Effector CD8-positive, alpha-beta T cell (primary cell): ENCODE results near the gene DHX15.

Experiments
- DNase-seq: peaks from one replicate; lab custom pipeline; 2025; lab: John Stamatoyannopoulos, UW
- total RNA-seq, 4 experiments: gene quantifications; one replicate each; lab custom pipeline; 2026; lab: John Stamatoyannopoulos, UW

Gene DHX15
- 214 to 338 (median 272) reads per million in 4 experiments for total RNA-seq

DNA sequence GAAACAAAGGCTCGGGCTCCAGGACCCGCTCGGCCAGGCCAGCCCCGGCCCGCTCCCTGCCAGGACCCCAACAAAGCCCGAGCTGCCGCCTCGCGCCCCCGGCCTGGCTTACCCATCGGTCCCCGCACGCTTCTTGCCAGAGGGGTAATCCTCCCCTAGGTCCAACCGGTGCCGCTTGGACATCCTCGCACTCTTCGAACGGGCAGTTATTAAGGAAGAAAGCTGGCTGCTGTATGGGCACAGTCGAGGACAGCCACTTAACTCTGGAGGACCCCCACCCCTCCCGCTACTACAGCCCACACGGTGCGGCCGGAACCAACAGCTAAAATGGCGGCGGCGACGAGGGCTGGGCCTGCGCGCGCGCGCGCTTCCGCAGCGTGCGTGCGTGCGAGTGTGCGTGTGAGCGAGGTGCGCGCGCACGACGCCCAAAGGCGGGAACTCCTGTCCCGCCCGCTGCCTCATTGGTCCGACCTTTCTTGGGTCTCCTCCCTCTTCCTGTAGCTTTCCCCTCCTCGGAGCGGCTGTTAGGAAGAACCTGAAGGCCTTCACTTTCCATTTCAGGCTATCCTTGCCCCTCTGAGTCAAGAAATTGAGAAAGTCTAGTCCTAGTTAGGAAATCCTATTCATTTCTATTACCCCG, at the start of gene DHX15:
TSS of gene DHX15 (minus strand) at position 344 of the 640 bp plus-strand sequence. CDS start at position 183, 161 bp downstream.
- peak; percentile 88 for DNase-seq

DNA sequence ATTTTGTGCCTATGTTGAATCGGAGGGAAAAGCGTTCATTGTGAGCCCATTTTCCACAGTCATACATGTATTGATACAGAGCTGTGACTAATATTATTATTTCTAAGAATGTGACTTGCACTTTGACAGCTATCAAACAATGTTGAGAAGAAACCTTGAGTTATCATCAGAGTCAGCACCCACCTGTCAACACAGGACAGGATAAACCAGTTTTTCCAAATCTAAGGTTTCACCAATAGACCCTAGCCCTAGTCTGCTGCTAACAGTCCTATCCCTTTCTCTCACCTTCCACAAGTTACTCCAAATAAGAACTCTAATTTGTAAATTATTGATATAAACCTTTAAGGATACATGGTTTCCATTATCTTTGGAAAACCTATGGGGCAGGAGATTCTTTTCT, 47.7 kb upstream of the DHX15 start:
- no peak for DNase-seq

DNA sequence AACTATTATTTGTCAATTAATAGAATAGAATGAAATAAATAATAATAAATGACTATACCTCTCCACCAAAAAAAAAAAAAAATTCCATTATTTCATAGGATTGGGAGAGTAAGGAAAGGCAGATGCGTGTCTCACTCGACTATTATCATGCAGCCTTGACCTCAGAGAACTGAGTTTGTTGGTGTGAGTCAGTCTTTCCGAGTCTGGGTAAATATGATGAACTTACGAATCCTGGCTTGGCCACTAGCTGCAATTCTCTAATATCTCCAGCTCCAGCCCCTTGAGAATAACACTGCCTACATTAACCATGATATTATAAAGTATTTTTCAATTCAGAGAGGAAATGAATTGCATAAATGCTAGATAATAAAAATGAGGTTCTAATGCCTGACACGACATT, 46.6 kb upstream of the DHX15 start:
- no peak for DNase-seq

DNA sequence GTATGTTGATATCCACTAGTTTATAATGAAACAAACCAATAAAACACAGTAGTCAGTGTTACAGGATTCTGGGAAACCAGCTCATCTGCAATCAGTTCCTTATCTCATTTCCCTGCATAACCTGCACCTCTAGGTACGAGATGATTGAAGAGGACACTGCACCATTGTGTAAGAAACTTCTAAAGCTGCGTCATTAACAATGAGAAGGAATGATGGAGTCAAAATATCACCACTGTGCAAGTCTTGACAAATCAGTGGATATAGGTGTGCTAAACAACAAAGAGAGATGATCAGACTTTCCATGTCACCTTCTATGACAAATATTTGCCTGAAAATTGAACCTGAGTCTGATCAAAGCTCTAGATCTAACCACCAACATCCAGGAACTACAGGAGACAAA, 40.7 kb upstream of the DHX15 start:
- no peak for DNase-seq

DNA sequence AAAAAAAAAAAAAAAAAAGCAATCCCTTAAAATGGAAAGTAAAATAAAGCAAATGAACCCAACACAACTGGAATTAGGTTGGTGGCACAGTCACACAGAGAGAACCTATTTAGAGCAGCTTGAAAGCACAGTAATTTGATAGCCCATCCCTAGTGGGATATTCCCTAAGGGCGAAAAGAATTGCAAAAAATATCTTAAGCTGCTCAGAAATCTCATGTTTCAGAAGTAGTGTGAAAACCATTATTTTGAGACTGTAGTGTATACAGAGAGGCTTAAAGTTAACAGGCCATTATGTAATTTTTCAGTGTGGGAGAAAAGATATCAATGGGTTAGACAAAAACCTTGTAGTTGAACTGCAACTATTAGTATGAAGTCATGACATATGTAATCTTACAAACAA, 40.0 kb upstream of the DHX15 start:
- DNase-seq: no peak

DNA sequence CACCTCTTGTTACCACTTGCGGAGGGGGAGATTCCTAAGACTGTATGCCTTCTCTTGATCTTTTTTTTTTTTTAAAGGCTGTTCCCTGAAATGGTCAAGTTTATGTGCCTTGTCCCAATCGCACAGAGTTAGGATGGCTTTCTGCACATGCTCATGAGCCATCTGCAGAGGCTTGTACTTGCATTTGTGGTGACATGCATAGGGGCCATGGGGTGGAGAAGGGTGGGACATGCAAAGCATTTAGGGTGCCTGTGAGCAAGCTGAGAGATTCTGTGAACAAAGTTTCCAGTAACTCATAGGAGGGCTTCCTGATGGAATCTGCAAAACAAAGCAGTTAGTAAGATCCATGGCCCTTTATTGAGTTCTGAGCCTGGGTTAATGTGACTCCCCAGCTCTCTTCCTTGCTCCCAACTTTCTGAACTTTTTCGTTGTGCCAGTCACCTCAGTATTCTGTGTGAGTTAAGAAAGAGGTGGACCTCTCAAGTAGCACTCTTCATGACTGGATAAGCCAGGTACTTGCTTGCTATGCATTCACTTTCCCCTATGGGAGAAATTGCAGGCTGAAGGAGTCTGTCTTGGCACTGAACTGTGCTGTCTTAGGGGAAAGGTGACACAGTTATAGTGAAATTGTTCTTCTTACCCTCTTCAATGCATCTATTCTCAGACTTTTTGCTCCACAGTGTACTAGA, 37.9 kb upstream of the DHX15 start:
- no peak for DNase-seq

DNA sequence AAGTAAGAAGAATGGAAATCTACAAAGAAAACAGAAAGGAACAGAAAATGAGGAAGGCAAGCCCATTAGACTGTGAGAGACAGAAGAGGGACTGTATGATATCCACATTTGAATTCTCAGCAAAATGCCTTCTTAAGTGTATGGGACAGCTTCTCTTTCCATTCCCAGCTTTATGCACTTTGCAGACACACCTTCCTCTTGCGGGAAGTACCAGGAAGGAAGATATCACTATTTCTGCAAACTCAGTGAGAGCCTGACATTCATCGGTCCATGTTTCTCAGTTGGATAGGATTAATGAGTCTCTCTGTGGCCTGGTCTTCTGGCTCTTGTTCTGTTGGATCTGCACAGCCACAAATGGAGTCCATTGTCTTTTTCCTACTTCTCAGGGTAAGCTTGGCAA, 31.6 kb upstream of the DHX15 start:
- no peak for DNase-seq

DNA sequence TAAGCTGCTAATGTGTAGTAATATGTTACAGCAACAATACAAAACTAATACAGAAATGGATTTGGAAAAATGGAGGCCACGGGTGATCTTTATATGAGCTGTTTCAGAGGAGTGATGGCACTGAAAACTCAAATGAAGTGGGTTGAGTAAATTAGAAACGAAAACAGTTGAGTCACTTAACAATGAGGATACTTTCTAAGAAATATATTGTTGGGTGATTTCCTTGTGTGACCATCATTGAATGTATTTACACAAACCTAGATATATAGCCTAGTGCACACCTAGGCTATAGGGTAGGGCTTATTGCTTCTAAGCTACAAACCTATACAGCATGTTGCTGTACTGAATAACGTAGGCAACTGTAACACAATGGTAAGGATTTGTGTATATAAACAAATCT, 30.5 kb upstream of the DHX15 start:
- DNase-seq: no peak

DNA sequence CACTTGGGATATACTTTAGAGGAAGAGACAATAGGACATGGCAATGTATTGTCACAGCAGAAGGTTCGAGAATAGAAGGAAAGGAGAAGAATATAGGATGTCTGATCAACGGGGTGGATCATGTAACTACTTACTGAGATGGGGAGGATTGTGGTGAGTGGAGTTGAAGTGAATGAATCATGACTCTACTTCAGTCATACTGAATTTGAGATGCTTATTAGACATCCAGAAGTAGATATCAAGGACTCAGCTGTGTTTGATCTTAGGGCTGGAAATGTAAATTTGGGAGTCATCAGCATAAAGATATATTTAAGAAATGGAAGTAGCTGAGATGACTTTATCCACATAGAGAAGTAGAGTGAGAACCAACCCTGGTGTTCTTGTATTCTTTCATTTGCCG, 29.1 kb upstream of the DHX15 start:
- no peak for DNase-seq

DNA sequence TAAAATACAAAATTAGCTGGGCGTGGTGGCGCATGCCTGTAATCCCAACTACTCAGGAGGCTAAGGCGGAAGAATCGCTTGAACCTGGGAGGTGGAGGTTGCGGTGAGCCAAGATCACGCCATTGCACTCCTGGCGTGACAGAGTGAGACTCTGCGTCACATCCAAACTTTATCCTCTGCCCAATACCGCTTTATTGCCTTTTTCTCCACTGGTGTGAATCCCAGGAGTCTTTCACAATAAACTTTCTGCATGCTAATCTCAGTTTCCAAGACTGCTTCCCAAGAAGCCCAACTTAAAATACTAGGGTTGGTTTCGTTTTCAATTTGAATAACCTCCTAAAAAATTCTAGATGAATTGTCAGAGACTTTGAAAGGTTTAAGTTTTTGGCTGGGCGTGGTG, 27.2 kb upstream of the DHX15 start:
- no peak for DNase-seq

DNA sequence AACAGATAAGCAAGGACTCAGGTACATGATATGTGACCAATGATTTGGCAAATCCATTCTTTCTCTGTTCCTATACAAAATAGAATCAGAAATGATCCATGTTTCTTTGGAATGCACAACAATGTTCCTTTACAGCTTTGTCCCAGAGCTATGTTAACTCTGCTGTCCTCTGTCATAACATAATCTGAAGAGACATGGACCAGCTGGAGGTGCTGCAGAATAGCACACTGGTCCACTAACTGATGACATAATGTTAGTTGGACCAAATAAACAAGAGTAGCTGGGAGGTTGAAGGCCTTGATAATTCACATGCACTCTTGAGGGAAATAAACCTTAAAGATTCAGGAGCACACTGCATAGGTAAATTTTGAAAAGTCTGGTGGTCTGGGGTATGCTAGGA, 23.0 kb upstream of the DHX15 start:
- DNase-seq: no peak

DNA sequence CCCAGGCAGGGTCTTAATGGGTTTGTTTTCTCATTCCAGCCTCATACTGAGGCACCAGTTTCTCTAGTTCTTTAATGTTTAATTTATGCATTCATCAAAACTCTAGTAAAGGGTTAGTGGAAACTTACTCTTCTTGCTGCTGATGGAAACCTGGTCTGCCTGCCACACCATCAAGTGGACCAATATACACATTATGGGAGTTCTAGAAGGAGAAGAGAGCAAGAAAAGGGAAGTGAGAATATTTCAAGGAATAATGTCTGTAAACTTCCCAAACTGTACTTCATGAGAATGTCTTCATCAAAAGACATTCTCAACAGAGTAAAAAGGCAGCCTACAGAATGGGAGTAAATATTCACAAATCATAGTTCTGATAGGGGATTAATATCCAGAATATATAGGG, 20.9 kb upstream of the DHX15 start:
- no peak for DNase-seq

DNA sequence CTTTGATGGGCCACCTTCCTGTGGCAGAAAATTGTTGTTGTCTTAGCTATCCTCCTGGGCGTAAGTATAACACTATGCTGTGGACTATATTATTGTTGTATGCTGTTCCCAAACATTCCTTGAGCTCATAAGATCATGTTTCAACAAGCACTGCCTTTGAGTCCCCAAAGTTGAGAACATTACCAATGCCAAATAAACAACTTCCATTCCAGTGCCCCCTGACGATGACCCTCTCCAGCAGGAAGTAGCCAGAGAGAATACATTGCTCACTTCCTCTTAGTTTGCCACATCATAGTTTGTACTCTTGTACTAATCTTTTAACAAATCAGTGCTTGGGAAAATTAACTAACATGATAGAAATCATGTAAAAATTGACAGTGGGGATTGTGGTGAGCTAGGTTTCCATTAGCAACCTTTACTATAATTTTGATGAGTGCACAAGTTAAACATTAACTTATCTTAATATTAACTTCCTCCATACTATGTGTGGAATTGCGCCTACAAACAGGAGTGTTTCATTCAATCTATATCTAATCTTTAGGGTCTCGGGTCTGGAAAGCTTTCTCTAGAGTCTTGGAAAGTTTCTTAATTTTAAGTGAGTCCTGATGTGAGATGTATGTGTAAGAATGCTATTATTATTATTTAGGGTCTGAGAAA, 20.3 kb upstream of the DHX15 start:
- no peak for DNase-seq

DNA sequence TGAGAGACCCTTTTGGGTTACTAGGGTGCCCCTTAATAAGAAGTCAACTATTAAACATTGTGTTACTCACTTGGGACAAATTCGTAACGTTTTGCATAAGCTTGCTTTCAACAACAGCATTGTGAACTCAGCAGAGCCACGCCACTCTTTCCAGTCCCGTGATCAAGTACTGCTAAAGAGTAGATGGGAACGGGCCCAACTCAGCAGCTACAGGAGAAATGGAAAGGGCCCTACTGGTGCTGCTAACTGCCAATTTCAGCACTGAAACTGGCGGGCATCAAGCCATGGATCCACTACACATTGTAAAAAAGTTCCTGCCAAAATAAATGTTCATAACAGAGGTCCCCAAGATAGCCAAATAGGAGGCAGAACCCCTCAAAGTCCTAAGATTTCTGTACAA, 19.0 kb upstream of the DHX15 start:
- DNase-seq: no peak

DNA sequence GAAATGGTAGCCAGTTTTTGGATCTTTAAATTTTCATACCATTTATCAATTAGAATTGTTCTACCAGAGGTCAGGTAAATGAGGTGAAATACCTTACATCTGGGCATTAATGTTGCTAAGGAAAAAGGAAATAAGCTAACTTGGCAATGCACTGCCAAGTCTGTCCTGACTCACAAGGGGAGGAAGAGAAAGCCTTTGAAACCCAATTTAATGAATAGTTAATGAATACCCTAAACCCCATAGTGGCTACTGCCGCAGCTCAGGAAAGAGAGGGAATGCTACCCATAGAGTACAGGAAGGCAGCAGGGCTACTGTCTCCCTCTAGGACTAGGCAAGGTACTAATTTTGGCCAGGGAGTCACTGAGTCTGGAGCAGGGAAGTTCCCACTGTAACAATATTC, 16.8 kb upstream of the DHX15 start:
- no peak for DNase-seq

DNA sequence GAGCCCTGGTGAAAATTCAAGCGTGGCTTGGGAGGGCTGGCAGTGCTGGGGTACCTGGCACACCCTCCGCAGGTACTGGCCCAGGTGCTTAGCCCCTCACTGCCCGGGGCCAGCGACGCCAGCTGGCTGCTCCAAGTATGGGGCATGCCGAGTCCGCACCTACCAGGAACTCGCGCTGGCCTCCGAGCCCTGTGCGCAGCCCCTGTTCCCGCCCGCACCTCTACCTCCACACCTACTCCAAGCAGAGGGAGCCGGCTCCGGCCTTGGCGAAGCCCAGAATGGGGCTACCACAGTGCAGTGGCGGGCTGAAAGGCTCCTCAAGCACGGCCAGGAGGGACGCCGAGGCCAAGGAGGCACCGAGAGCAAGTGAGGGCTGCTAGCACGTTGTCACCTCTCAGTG, 14.9 kb upstream of the DHX15 start:
- DNase-seq: no peak

DNA sequence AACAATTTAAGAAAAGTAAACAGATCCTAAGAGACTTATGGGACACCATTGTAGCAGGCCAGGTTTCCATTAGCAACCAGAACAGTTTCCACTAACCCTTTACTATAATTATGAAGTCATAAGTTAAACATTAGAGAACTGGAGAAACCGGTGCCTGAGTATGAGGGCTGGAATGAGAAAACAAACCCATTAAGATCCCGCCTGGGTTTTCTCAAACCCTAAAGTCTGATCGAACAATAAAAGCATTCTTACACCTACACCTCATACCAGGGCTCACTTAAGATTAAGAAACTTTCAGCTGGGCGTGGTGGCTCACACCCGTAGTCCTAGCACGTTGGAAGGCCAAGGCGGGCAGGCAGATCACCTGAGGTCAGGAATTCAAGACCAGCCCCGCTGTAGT, 13.7 kb upstream of the DHX15 start:
- DNase-seq: no peak

DNA sequence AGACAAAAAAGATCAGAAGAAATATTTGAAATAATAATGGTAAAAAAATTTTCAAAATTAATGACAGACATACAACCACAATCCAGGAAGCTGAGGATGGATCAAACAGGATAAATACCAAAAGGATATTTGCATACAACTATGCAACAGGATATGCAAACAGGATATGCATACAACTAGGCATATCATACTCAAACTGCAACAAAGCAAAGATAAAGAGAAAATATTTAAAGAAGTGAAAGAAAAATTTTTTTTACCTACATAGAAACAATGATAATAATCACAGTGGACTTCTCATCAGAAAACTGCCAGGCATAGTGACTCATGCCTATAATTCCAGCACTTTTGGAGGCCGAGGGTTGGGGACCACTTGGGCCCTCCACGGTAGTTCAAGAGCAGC, 11.3 kb upstream of the DHX15 start:
- DNase-seq: no peak

DNA sequence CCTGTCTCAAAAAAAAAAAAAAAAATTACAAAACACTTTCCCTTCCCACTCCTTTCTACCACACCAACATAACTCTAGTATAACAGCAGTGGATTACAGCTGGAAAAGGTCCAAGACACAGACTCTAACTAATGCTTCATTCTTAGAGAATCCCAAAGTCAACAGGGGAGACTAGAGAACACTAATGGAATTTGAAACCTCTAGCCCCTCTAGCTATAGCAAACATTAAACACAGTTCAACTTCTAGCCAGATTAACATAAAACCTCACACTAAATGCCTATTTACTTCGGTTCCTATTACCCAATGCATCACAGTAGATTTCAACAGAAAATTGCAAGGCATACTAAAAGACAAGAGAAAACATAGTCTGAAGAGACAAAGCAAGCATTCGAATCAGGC, 10.5 kb upstream of the DHX15 start:
- no peak for DNase-seq

DNA sequence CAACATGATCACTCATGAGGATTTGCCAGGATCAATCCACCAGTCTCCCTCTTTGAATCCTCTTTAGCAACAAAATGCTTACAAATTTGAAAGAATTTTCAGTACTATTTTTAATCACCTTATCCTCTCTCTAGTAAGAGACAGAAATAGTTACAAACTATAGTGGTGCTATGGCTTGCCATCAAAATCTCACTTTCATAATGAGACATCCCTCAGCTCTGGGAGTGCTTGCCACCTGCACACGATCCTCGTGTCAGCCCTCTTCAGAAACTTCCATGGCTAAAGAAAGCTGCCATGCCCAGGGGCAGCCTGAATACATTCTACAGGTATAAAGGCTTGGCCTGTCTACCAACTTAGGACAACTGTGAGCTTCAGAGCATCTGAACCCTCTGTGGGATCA, 5.1 kb upstream of the DHX15 start:
- DNase-seq: no peak

DNA sequence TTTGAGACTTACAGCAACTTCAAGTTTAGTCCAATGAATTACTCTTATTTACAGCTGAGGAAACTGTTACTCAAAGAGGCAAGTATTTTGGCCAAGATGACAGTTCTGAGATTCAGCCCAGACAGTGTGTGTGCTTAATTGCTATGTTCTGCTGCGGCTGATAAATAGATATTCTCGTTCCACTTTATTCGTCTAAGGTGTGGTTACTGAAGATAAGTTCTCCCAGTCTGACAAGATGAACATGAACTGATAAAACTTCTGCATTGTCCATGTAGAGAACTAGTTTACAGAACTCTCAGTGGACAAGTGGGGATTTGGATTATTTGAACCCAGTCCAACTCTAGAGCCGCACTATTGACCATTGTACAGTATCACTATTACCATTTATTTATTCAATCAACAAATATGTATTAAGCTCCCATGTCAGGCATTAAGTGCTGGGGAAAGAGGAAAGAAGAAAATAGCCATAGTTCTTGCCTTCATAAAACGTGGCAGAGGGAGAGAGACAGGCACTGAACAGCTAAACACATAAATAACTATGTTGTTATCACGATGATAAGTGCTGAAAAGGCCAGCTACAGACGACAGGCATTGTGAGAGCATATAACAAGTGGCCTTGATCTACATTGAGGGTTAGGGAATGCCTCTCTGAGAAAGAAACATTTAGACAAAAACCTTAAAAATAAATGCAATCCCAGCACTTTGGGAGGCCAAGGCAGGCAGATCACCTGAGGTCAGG, 4.0 kb upstream of the DHX15 start:
- no peak for DNase-seq

DNA sequence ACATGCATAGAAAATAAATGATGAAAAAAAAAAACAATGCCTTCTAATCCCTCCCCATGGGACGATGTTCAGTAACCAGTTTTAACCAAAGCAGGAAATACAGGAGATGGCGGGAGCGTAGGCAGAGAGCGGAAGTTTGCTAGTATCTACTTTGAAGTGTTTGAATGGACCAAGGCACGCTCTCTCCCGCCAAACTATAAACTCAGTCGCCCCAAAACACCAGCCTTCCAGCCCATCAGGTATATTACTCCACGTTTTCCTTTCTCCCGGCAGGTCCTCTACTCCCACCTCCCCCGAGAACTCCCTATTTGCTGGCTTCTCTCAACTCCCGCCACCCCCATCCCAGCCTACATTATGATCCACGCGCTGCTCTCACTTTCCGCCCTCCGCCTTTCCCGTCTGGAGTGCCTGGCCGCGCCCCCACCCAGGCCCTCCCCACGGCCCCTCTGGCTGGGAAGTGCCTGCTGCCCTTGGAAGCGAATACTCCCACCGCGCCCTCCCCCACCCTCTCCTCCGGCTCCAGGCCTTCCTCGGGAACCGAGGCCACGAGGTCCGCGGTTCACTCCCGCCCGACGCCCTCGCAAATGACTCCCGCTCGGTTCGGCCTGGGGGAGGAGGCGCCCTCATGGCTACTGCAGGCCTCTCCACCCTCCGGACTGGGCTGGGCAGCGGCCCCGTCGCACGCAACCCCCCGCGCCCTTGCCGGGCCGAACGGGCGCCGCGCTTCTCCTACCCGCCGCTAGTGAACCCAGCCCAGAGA, 723 bp downstream of the DHX15 start:
- DNase-seq: peak; percentile 21
